Left lung (tissue), 10 donors: ENCODE measurements around the gene SEM1. TPM values are rescaled to one million over a fixed set of nuclear protein-coding genes. Genes with fewer than 3 reads are reported as not detected.

Source experiments
- ATAC-seq: fragments of 200-7000 bp; cut with Tn5 transposase; one replicate; pipeline ENCODE4 v1.9.1; 2020; ENCODE audit warnings: moderate library complexity
- DNase-seq, 4 donors: peaks; one replicate each; pipeline ENCODE4 v3.0.0-alpha.2; 2013 to 2020
- H3K27ac ChIP-seq, 2 donors: fragments of 200-600 bp; sonication (generic) in 1 of 2; one replicate each; pipeline versions ENCODE4 v1.5.0 to v1.8.0; 2020 to 2021
- H3K27me3 ChIP-seq, 2 donors: fragments of 200-600 bp; sonication (generic) in 1 of 2; one replicate each; pipeline versions ENCODE4 v1.5.0 to v1.8.0; 2020 to 2021
- H3K36me3 ChIP-seq, 2 donors: fragments of 200-600 bp; sonication (generic) in 1 of 2; one replicate each; pipeline versions ENCODE4 v1.5.0 to v1.8.0; 2020 to 2021
- H3K4me1 ChIP-seq, 2 donors: fragments of 200-600 bp; one replicate each; pipeline ENCODE4 v1.8.0; 2021
- H3K4me3 ChIP-seq, 2 donors: fragments of 200-600 bp; sonication (generic) in 1 of 2; one replicate each; pipeline versions ENCODE4 v1.5.0 to v1.8.0; 2020 to 2021; ENCODE audit warnings: mild to moderate bottlenecking in 1 of 2
- H3K9me3 ChIP-seq, 2 donors: fragments of 200-600 bp; sonication (generic) in 1 of 2; one replicate each; pipeline versions ENCODE4 v1.5.0 to v1.8.0; 2020 to 2021
- intact Hi-C, 2 donors: fragments of 100-400 bp; cut with DNase I; formaldehyde crosslinking; loops; one replicate each; pipeline versions ENCODE4 v1.11.2 to v1.14.2; 2022
- polyA plus RNA-seq, 6 donors: library from polyadenylated mRNA; unstranded; fragments of 120-200 nt; gene quantifications; one replicate each; pipeline ENCODE4 v1.2.1, GENCODE V29; 2013; ENCODE audit not compliant: insufficient read length in 6 of 6
- total RNA-seq, 2 donors: library from RNA; stranded (reverse); fragmentation: NEBNext Ultra II Directional; extraction: Animal tissue kit (Norgen Biotek cat#: 25700); gene quantifications; one replicate each; pipeline ENCODE4 v1.2.1, GENCODE V29; 2021
- TF ChIP-seq, protein P1 (sequence below), 2 donors: fragments of 200-600 bp; sonication (generic) in 1 of 2; IDR thresholded peaks; one replicate each; pipeline versions ENCODE4 v1.5.0 to v1.8.0; 2021; ENCODE audit warnings: antibody characterized with exemption in 2 of 2
- donor health status: DM: no; HTN: yes; CAD: no.
- donor health status: DM: no; HTN: no; CAD: no.

SEM1 gene
- total and polyA plus RNA-seq, 8 donors, result 34.1 to 200 (median 179) TPM

DNA sequence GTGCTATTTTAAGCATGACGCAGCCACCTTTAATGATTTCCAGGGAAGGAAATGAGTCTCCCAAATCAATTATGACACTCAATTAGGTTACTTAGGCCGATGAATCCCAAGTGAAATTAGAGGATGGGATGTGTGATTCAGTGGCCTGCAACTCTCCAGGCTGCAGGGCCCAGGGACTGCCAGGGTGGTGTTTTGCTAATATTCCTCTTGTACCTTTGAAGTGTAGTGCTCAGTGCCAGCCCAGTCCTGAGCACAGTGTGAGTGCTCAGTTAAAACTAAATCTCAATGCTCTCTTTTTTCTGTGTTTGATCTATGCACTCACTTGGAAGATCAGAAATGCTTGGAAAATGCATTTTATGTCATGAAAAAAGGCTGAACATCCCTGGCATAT is 51.6 kb downstream of the SEM1 start:
- intact Hi-C loops, result no loop called here

DNA sequence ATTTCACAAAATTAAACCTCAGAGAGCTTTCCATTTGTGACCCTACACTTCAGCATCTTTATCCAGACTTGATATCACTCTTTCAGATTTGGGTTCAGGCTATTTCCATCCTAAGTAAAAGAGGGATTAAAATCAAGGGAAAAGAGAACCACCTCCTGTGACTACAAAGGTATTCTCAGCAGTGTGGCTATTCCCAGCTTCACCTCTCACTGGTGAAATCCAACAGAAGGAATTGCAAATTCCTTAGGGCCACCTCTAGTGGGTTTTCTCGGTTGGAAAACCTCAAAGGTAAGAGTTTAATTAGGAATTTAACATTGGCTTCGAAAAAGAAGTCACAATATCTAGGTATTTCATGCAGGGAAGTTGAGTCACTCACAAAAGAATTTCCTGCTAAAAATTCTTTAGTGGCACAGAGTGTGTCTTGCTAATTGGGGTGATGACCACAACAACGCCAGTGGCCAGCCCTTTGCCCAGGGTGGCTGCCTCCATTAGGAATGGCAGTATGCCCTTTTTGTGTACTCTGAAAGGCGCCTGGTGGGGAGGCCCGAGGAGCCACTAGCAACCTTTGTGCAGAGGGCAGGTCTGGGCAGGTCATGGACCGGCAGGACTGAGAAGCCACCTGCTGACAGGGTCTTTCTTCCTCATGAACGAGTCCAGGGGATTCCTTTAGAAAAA is 52.2 kb downstream of the SEM1 start:
- ATAC-seq, result no peak
- no peak for DNase-seq
- intact Hi-C loops, result no loop called here

More for the DNA sequence above, 51.6 kb downstream of the SEM1 start:
- H3K4me3 ChIP-seq, result no peak overlapping the region
- no peaks in the 10 kb centered on the region for H3K4me1 ChIP-seq
- H3K9me3 ChIP-seq, result no peaks in the 10 kb centered on the region
- no peak for ATAC-seq
- H3K27me3 ChIP-seq, result no peaks in the 10 kb centered on the region
- DNase-seq, result no peak
- TF ChIP-seq, protein P1, sequence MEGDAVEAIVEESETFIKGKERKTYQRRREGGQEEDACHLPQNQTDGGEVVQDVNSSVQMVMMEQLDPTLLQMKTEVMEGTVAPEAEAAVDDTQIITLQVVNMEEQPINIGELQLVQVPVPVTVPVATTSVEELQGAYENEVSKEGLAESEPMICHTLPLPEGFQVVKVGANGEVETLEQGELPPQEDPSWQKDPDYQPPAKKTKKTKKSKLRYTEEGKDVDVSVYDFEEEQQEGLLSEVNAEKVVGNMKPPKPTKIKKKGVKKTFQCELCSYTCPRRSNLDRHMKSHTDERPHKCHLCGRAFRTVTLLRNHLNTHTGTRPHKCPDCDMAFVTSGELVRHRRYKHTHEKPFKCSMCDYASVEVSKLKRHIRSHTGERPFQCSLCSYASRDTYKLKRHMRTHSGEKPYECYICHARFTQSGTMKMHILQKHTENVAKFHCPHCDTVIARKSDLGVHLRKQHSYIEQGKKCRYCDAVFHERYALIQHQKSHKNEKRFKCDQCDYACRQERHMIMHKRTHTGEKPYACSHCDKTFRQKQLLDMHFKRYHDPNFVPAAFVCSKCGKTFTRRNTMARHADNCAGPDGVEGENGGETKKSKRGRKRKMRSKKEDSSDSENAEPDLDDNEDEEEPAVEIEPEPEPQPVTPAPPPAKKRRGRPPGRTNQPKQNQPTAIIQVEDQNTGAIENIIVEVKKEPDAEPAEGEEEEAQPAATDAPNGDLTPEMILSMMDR (IDR thresholded peaks at IDR 0.05), result no peak
- no peak overlapping the region for H3K27ac ChIP-seq
- no peaks in the 10 kb centered on the region for H3K36me3 ChIP-seq

DNA sequence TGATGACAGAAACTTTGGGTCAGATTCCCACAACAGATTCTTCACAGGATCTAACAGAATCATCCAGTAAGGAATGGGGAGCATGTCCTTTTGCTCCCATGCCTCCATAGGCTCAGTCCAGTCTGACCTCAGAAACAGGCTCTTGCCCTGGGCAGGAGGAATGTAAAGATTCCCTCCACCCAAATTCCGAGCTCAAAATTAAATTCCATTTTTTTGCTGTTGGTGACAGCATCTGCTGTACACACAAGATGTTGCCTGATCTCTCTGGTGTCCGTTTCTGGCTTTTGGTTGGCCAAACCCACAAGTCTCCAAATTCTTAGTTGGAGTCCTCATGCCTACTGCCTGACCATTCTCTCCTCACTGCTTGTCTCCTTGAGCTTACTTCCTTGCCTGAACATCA is 53.7 kb downstream of the SEM1 start:
- Histone ChIP-seq H3K9me3 (no peaks in the 10 kb centered on the region), H3K36me3 (no peaks in the 10 kb centered on the region), H3K27me3 (no peaks in the 10 kb centered on the region), H3K27ac (no peak overlapping the region), H3K4me3 (no peak overlapping the region), H3K4me1 (no peaks in the 10 kb centered on the region)
- DNase-seq (no peak), ATAC-seq (no peak)
- TF ChIP-seq, protein P1 (IDR thresholded peaks at IDR 0.05), result no peak
- intact Hi-C loops, result no loop called here

More for the DNA sequence above, 52.2 kb downstream of the SEM1 start:
- no peaks in the 10 kb centered on the region for H3K27me3 ChIP-seq
- H3K36me3 ChIP-seq, result no peaks in the 10 kb centered on the region
- TF ChIP-seq, protein P1 (IDR thresholded peaks at IDR 0.05), result no peak
- no peak overlapping the region for H3K27ac ChIP-seq
- H3K4me3 ChIP-seq, result no peak overlapping the region
- H3K9me3 ChIP-seq, result no peaks in the 10 kb centered on the region
- no peaks in the 10 kb centered on the region for H3K4me1 ChIP-seq

DNA sequence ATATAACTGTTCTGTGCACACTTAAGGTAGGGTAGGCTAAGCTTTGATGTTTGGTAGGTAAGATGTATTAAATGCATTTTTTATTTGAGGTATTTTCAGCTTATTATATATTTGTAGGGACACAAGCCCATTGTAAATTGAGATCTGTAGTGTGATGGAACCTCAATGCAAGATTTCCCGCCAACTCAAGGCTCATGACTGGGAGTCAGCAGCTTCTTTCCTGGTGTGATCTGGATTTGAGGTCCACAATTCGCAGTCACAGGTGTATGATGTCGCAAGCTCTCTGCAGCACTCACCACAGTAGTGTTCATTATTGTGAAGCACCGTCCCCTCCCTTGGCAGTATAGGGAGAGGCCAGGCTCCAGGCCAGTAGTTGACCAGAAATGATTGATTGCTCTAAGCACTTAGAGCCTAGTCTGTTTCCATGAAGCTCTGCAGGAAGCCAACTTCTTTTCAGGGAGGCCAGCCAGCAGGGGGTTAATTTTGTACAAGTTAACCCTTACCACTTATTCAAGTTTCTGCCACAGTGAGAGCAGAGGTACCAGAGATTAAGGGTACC is 54.9 kb downstream of the SEM1 start:
- no peaks in the 10 kb centered on the region for H3K36me3 ChIP-seq
- intact Hi-C loops, result no loop called here
- ATAC-seq (peak; percentile 14), DNase-seq (no peak)
- H3K4me3 ChIP-seq, result no peak overlapping the region
- H3K27ac ChIP-seq, result no peak overlapping the region
- TF ChIP-seq, protein P1 (IDR thresholded peaks at IDR 0.05), result no peak
- H3K9me3 ChIP-seq, result no peaks in the 10 kb centered on the region
- no peaks in the 10 kb centered on the region for H3K4me1 ChIP-seq
- no peaks in the 10 kb centered on the region for H3K27me3 ChIP-seq

DNA sequence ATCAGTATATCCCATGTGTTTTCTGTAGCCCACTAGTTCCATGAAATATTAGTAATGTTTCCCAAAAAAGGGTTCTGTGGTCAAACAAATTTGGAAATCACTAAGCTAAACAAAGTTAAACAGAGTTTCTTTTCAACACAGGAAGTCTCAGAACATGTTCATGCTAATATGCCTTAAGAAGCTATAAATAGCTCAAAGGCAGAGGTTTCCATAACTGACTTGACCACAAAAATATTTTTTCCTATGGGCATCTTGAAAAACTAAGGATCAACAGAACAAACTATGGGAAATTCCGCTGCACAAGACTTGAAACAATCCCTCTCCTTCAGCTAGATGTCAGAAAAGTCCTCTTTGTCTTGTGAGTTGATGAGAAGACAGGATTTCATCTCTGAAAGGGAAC is 59.7 kb downstream of the SEM1 start:
- ATAC-seq (no peak), DNase-seq (no peak)
- Histone ChIP-seq H3K4me3 (no peak overlapping the region), H3K27me3 (no peaks in the 10 kb centered on the region), H3K9me3 (no peaks in the 10 kb centered on the region), H3K4me1 (no peaks in the 10 kb centered on the region), H3K36me3 (no peaks in the 10 kb centered on the region), H3K27ac (no peak overlapping the region)
- intact Hi-C loops, result no loop called here
- TF ChIP-seq, protein P1 (IDR thresholded peaks at IDR 0.05), result no peak
